ENCODE measurements around the gene ADAMTS14.

The ADAMTS14 gene

GRCh38 chr10:70673929-70674559 is 1.7 kb downstream of the ADAMTS14 start:
- FAIRE-seq (no peak), DNase-seq (ENCODE audit: low spot score) (peak; percentile 62)

GRCh38 chr10:70674560-70675495 is 2.5 kb downstream of the ADAMTS14 start:
- FAIRE-seq (peak; percentile 62), DNase-seq (ENCODE audit: low spot score) (no peak)

- FAIRE-seq: no peak
- no peak for DNase-seq (ENCODE audit: low spot score)
Observed at GRCh38 chr10:70675496-70676161, 3.3 kb downstream of the ADAMTS14 start.

- DNase-seq (ENCODE audit: low spot score) (no peak), FAIRE-seq (no peak)
Observed at GRCh38 chr10:70676511-70676910, 4.2 kb downstream of the ADAMTS14 start.

- FAIRE-seq (peak; percentile 55), DNase-seq (ENCODE audit: low spot score) (no peak)
Observed at GRCh38 chr10:70677016-70677415, 4.7 kb downstream of the ADAMTS14 start.

- FAIRE-seq: no peak
- DNase-seq (ENCODE audit: low spot score): no peak
Observed at GRCh38 chr10:70677620-70678249, 5.4 kb downstream of the ADAMTS14 start.

GRCh38 chr10:70678250-70678635 is 5.9 kb downstream of the ADAMTS14 start:
- no peak for FAIRE-seq
- DNase-seq (ENCODE audit: low spot score): no peak

- DNase-seq (ENCODE audit: low spot score) (no peak), FAIRE-seq (no peak)
Observed at GRCh38 chr10:70678757-70679489, 6.6 kb downstream of the ADAMTS14 start.

GRCh38 chr10:70679498-70679897 is 7.2 kb downstream of the ADAMTS14 start:
- no peak for FAIRE-seq

GRCh38 chr10:70680899-70681730 is 8.8 kb downstream of the ADAMTS14 start:
- FAIRE-seq (no peak), DNase-seq (ENCODE audit: low spot score) (no peak)

More at GRCh38 chr10:70679498-70679897, 7.2 kb downstream of the ADAMTS14 start:
- no peak for DNase-seq (ENCODE audit: low spot score)

- FAIRE-seq (no peak), DNase-seq (ENCODE audit: low spot score) (no peak)
Observed at GRCh38 chr10:70681731-70682005, 9.4 kb downstream of the ADAMTS14 start.

GRCh38 chr10:70682920-70683600 is 10.8 kb downstream of the ADAMTS14 start:
- FAIRE-seq (no peak), DNase-seq (ENCODE audit: low spot score) (no peak)

- FAIRE-seq: no peak
- no peak for DNase-seq (ENCODE audit: low spot score)
Observed at GRCh38 chr10:70683601-70683934, 11.3 kb downstream of the ADAMTS14 start.

- FAIRE-seq: no peak
Observed at GRCh38 chr10:70683940-70684339, 11.6 kb downstream of the ADAMTS14 start.

GRCh38 chr10:70684374-70684773 is 12.1 kb downstream of the ADAMTS14 start:
- FAIRE-seq: no peak
- DNase-seq (ENCODE audit: low spot score): no peak

More at GRCh38 chr10:70683940-70684339, 11.6 kb downstream of the ADAMTS14 start:
- no peak for DNase-seq (ENCODE audit: low spot score)

GRCh38 chr10:70684839-70685454 is 12.6 kb downstream of the ADAMTS14 start:
- FAIRE-seq (no peak), DNase-seq (ENCODE audit: low spot score) (no peak)

- FAIRE-seq (no peak), DNase-seq (ENCODE audit: low spot score) (no peak)
Observed at GRCh38 chr10:70685455-70685911, 13.2 kb downstream of the ADAMTS14 start.

GRCh38 chr10:70688828-70689227 is 16.5 kb downstream of the ADAMTS14 start:
- FAIRE-seq (no peak), DNase-seq (ENCODE audit: low spot score) (no peak)

GRCh38 chr10:70689661-70690060 is 17.4 kb downstream of the ADAMTS14 start:
- no peak for DNase-seq (ENCODE audit: low spot score)

More at GRCh38 chr10:70689661-70690060, 17.4 kb downstream of the ADAMTS14 start:
- no peak for FAIRE-seq

Data from urothelium cell line (cell line).